Fibroblast of gingiva (primary cell): ENCODE measurements around the gene HSPA8.
"Not testable (repeated sequence)": the region's sequence is repeated elsewhere in the genome, so short reads cannot be mapped to it uniquely, and the experiment has no call there.

Experiments used
- DNase-seq: peaks from one replicate; pipeline ENCODE4 v3.0.0-alpha.2; 2011; ENCODE audit warnings: low read depth

HSPA8 gene

GRCh38 chr11:123061403-123062157 is at the start of gene HSPA8:
HSPA8 (minus strand) TSS chr11:123062136; CDS start chr11:123061324, 812 bp downstream.
- DNase-seq: peak; percentile 57

GRCh38 chr11:123111465-123111864 is 49.5 kb upstream of the HSPA8 start:
- peak; percentile 22 for DNase-seq

GRCh38 chr11:123110397-123110796 is 48.5 kb upstream of the HSPA8 start:
- DNase-seq: no peak

- DNase-seq: no peak
These were observed 46.1 kb upstream of the HSPA8 start for GRCh38 chr11:123107945-123108495.

GRCh38 chr11:123104697-123105096 is 42.8 kb upstream of the HSPA8 start:
- no peak for DNase-seq

- peak; percentile 87 for DNase-seq
These were observed 41.5 kb upstream of the HSPA8 start for GRCh38 chr11:123103326-123103980.

GRCh38 chr11:123100379-123101085 is 38.6 kb upstream of the HSPA8 start:
- DNase-seq: no peak

- peak; percentile 21 for DNase-seq
These were observed 37.1 kb upstream of the HSPA8 start for GRCh38 chr11:123098990-123099389.

- DNase-seq: no peak
These were observed 31.8 kb upstream of the HSPA8 start for GRCh38 chr11:123093739-123094138.

GRCh38 chr11:123091506-123091905 is 29.6 kb upstream of the HSPA8 start:
- no peak for DNase-seq

- DNase-seq: not testable (repeated sequence)
These were observed 28.2 kb upstream of the HSPA8 start for GRCh38 chr11:123090168-123090567.

- not testable (repeated sequence) for DNase-seq
These were observed 27.0 kb upstream of the HSPA8 start for GRCh38 chr11:123088896-123089295.

- DNase-seq: not testable (repeated sequence)
These were observed 25.7 kb upstream of the HSPA8 start for GRCh38 chr11:123087657-123088056.

- DNase-seq: no peak
These were observed 24.4 kb upstream of the HSPA8 start for GRCh38 chr11:123086305-123086704.

- no peak for DNase-seq
These were observed 23.6 kb upstream of the HSPA8 start for GRCh38 chr11:123085497-123085896.

GRCh38 chr11:123084454-123084853 is 22.5 kb upstream of the HSPA8 start:
- DNase-seq: no peak

- DNase-seq: peak; percentile 93
These were observed 21.7 kb upstream of the HSPA8 start for GRCh38 chr11:123083623-123084029.

- DNase-seq: no peak
These were observed 21.0 kb upstream of the HSPA8 start for GRCh38 chr11:123082977-123083376.

GRCh38 chr11:123080015-123080414 is 18.1 kb upstream of the HSPA8 start:
- DNase-seq: no peak

- no peak for DNase-seq
These were observed 14.5 kb upstream of the HSPA8 start for GRCh38 chr11:123076484-123076883.

- no peak for DNase-seq
These were observed 11.6 kb upstream of the HSPA8 start for GRCh38 chr11:123073343-123074057.

- no peak for DNase-seq
These were observed 10.8 kb upstream of the HSPA8 start for GRCh38 chr11:123072762-123073161.
